H9 (cell line): ENCODE results near the gene ABCB8. TPM values are rescaled to one million over a fixed set of nuclear protein-coding genes. Genes with fewer than 3 reads are reported as not detected.
A peak's percentile ranks its signal among the peaks of the same experiment; 100 is the strongest.

Source experiments
- DNase-seq: peaks from one replicate; pipeline ENCODE4 v3.0.0-alpha.2; 2017
- H2AFZ ChIP-seq: one replicate; pipeline ENCODE4 v1.6.1; 2013; ENCODE audit warnings: mild to moderate bottlenecking, low read length, control low read depth, moderate library complexity
- H2AK5ac ChIP-seq: 2 replicates; pipeline ENCODE4 v1.6.1; 2013; ENCODE audit warnings: low read length, control low read depth, mixed read lengths; ENCODE audit not compliant: insufficient read length
- H2BK120ac ChIP-seq: one replicate; pipeline ENCODE4 v1.6.1; 2013; ENCODE audit warnings: low read depth, mild to moderate bottlenecking, low read length, control low read depth, inconsistent platforms; ENCODE audit not compliant: poor library complexity, severe bottlenecking
- H2BK12ac ChIP-seq: 2 replicates; pipeline ENCODE4 v1.6.1; 2013; ENCODE audit warnings: low read length, control low read depth, mixed read lengths, low read depth; ENCODE audit not compliant: insufficient read length
- H2BK15ac ChIP-seq: 2 replicates; pipeline ENCODE4 v1.6.1; 2013; ENCODE audit warnings: low read depth, low read length, control low read depth
- H2BK20ac ChIP-seq: one replicate; pipeline ENCODE4 v1.6.1; 2013; ENCODE audit warnings: low read depth, mild to moderate bottlenecking, low read length, control low read depth, inconsistent platforms; ENCODE audit not compliant: poor library complexity, severe bottlenecking
- H2BK5ac ChIP-seq: 2 replicates; pipeline ENCODE4 v1.6.1; 2013; ENCODE audit warnings: low read length, control low read depth, mixed read lengths; ENCODE audit not compliant: insufficient read length
- H3K14ac ChIP-seq: 2 replicates; pipeline ENCODE4 v1.6.1; 2013; ENCODE audit warnings: low read length, control low read depth; ENCODE audit not compliant: insufficient read depth
- H3K18ac ChIP-seq: 2 replicates; pipeline ENCODE4 v1.6.1; 2013; ENCODE audit warnings: low read depth, mild to moderate bottlenecking, mixed read lengths, low read length, control low read depth; ENCODE audit not compliant: insufficient read length
- H3K23ac ChIP-seq: 2 replicates; pipeline ENCODE4 v1.6.1; 2013; ENCODE audit warnings: low read length, control low read depth, mixed read lengths, low read depth; ENCODE audit not compliant: insufficient read length
- H3K23me2 ChIP-seq: 2 replicates; pipeline ENCODE4 v1.6.1; 2013; ENCODE audit warnings: low read depth, mild to moderate bottlenecking, mixed read lengths, low read length, control low read depth; ENCODE audit not compliant: insufficient read length, poor library complexity, severe bottlenecking
- H3K27ac ChIP-seq: 2 replicates; pipeline ENCODE4 v1.5.1; 2013; ENCODE audit warnings: low read length, control low read depth, mixed read lengths, low read depth; ENCODE audit not compliant: insufficient read length
- H3K27me3 ChIP-seq: 2 replicates; pipeline ENCODE4 v1.6.1; 2013; ENCODE audit warnings: low read length, control low read depth, inconsistent platforms; ENCODE audit not compliant: insufficient read depth
- H3K4ac ChIP-seq: 2 replicates; pipeline ENCODE4 v1.6.1; 2013; ENCODE audit warnings: low read depth, mild to moderate bottlenecking, control low read depth, inconsistent platforms, low read length, moderate library complexity
- H3K4me1 ChIP-seq: 2 replicates; pipeline ENCODE4 v1.6.1; 2013; ENCODE audit warnings: low read length, control low read depth, inconsistent platforms; ENCODE audit not compliant: insufficient read depth
- H3K4me2 ChIP-seq: 2 replicates; pipeline ENCODE4 v1.6.1; 2013; ENCODE audit warnings: low read length, control low read depth, mixed read lengths; ENCODE audit not compliant: insufficient read length, insufficient read depth
- H3K56ac ChIP-seq: 2 replicates; pipeline ENCODE4 v1.6.1; 2013; ENCODE audit warnings: low read depth, mild to moderate bottlenecking, mixed read lengths, low read length, control low read depth; ENCODE audit not compliant: insufficient read length
- H3K79me1 ChIP-seq: 2 replicates; pipeline ENCODE4 v1.6.1; 2013; ENCODE audit warnings: low read depth, mild to moderate bottlenecking, moderate library complexity, low read length, control low read depth, inconsistent platforms; ENCODE audit not compliant: insufficient read depth, poor library complexity, severe bottlenecking
- H3K79me2 ChIP-seq: 2 replicates; pipeline ENCODE4 v1.6.1; 2013; ENCODE audit warnings: low read length, control low read depth, inconsistent platforms; ENCODE audit not compliant: insufficient read depth
- H3K9ac ChIP-seq: 2 replicates; pipeline ENCODE4 v1.6.1; 2013; ENCODE audit warnings: low read length, control low read depth, mixed read lengths; ENCODE audit not compliant: insufficient read length; ENCODE audit errors: extremely low read depth
- H3K9me3 ChIP-seq: one replicate; pipeline ENCODE4 v1.6.1; 2013; ENCODE audit warnings: low read depth, low read length, inconsistent platforms; ENCODE audit not compliant: control insufficient read depth
- H3T11ph ChIP-seq: one replicate; pipeline ENCODE4 v1.6.1; 2013; ENCODE audit warnings: mild to moderate bottlenecking, low read length, control low read depth, inconsistent platforms
- H4K20me1 ChIP-seq: one replicate; pipeline ENCODE4 v1.6.1; 2013; ENCODE audit not compliant: control insufficient read depth, insufficient read length, insufficient read depth
- H4K5ac ChIP-seq: 2 replicates; pipeline ENCODE4 v1.6.1; 2013; ENCODE audit warnings: low read depth, mild to moderate bottlenecking, mixed read lengths, low read length, control low read depth; ENCODE audit not compliant: insufficient read length
- H4K8ac ChIP-seq: replicated peaks from 2 replicates; pipeline ENCODE4 v1.6.1; 2013; ENCODE audit warnings: low read length, control low read depth, mixed read lengths, low read depth; ENCODE audit not compliant: insufficient read length
- H4K91ac ChIP-seq: 2 replicates; pipeline ENCODE4 v1.6.1; 2013; ENCODE audit warnings: low read depth, mild to moderate bottlenecking, moderate library complexity, mixed read lengths, low read length, control low read depth; ENCODE audit not compliant: insufficient read length
- H3K27ac Mint-ChIP-seq, 3 experiments: 2 replicates in 2 of 3; 3 replicates in 1 of 3; pipeline ENCODE4 v1.8.0; 2020 to 2021; ENCODE audit warnings: mixed read lengths in 3 of 3, mild to moderate bottlenecking in 1 of 3, moderate library complexity in 1 of 3
- H3K27me3 Mint-ChIP-seq: 2 replicates; pipeline ENCODE4 v1.8.0; 2021; ENCODE audit warnings: low read depth, mild to moderate bottlenecking, moderate library complexity, mixed read lengths
- H3K36me3 Mint-ChIP-seq, 3 experiments: 2 replicates in 2 of 3; 3 replicates in 1 of 3; pipeline ENCODE4 v1.8.0; 2020 to 2021; ENCODE audit warnings: low read depth in 3 of 3, mixed read lengths in 3 of 3; ENCODE audit not compliant: insufficient read depth in 1 of 3
- H3K4me1 Mint-ChIP-seq, 2 experiments: 2 replicates each; pipeline ENCODE4 v1.8.0; 2020; ENCODE audit warnings: mixed read lengths in 2 of 2
- H3K4me3 Mint-ChIP-seq, 2 experiments: 2 replicates in 1 of 2; 3 replicates in 1 of 2; pipeline ENCODE4 v1.8.0; 2020 to 2021; ENCODE audit warnings: mild to moderate bottlenecking in 2 of 2, mixed read lengths in 2 of 2, moderate library complexity in 1 of 2
- H3K9me3 Mint-ChIP-seq, 2 experiments: 2 replicates in 1 of 2; 3 replicates in 1 of 2; pipeline ENCODE4 v1.8.0; 2020; ENCODE audit warnings: mild to moderate bottlenecking in 2 of 2, mixed read lengths in 2 of 2, moderate library complexity in 1 of 2
- WGBS: extraction: QIAGEN DNeasy Blood & Tissue Kit; methylation state at CpG from one replicate; pipeline ENCODE4 v1.1.7; 2013; ENCODE audit warnings: missing lambda C conversion rate, low lambda C conversion rate, mixed read lengths; ENCODE audit not compliant: insufficient read length; ENCODE audit errors: extremely low coverage; 5-methylcytosine and 5-hydroxymethylcytosine counted together
- total RNA-seq: library from RNA; stranded (reverse); gene quantifications from 2 replicates; pipeline ENCODE4 v1.2.1, GENCODE V29; 2021
- TF ChIP-seq, protein P1 (sequence below): fragments of 200-600 bp; sonication (generic); conservative IDR thresholded peaks from 3 replicates; pipeline ENCODE4 v1.8.0; 2021; ENCODE audit warnings: antibody characterized with exemption, mild to moderate bottlenecking

Gene ABCB8
- total RNA-seq, 1 experiment from 2014 or later: 22.1 TPM

DNA sequence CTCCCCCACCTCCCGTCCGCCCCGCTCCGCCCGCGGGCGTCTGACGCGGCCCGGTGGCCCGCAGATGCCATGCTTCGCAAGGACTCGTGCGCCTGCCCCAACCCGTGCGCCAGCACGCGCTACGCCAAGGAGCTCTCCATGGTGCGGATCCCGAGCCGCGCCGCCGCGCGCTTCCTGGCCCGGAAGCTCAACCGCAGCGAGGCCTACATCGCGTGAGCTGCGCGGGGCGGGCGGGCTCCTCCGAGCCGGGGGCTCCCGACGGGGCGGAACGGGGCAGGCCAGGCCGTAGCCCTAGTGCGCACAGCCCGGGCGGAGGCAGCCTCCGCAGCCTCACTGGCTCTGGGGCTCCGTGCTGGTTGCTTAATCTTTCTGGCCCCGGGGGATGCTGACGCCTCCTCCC lies 22.9 kb downstream of the ABCB8 start:
- H2BK20ac ChIP-seq: no peak overlapping the region
- no peak overlapping the region for H3K4me2 ChIP-seq
- no peak overlapping the region for H2BK5ac ChIP-seq
- no peaks in the 10 kb centered on the region for H3K9me3 Mint-ChIP-seq
- no CpG with 5 or more reads among the region's 50 CpGs for WGBS
- H4K8ac ChIP-seq: no peak overlapping the region
- H3K56ac ChIP-seq: no peak overlapping the region
- H3K79me1 ChIP-seq: no peaks in the 10 kb centered on the region
- H3K4ac ChIP-seq: no peak overlapping the region
- TF ChIP-seq, protein P1, sequence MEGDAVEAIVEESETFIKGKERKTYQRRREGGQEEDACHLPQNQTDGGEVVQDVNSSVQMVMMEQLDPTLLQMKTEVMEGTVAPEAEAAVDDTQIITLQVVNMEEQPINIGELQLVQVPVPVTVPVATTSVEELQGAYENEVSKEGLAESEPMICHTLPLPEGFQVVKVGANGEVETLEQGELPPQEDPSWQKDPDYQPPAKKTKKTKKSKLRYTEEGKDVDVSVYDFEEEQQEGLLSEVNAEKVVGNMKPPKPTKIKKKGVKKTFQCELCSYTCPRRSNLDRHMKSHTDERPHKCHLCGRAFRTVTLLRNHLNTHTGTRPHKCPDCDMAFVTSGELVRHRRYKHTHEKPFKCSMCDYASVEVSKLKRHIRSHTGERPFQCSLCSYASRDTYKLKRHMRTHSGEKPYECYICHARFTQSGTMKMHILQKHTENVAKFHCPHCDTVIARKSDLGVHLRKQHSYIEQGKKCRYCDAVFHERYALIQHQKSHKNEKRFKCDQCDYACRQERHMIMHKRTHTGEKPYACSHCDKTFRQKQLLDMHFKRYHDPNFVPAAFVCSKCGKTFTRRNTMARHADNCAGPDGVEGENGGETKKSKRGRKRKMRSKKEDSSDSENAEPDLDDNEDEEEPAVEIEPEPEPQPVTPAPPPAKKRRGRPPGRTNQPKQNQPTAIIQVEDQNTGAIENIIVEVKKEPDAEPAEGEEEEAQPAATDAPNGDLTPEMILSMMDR: no peak
- peaks cover 6% of the 10 kb centered on the region; the same call in 1 of the 2 replicates for H3K27me3 ChIP-seq
- no peak overlapping the region for H2AK5ac ChIP-seq
- no peaks in the 10 kb centered on the region for H3K9me3 ChIP-seq
- no peak overlapping the region for H3K27ac Mint-ChIP-seq
- no peak overlapping the region for H3K18ac ChIP-seq
- H3K9ac ChIP-seq: no peak overlapping the region
- H3K36me3 Mint-ChIP-seq: peaks cover 0 to 11% (median 0%) of the 10 kb centered on the region in 3 experiments; a peak in 2 of 7 replicates
- H3K4me1 ChIP-seq: no peaks in the 10 kb centered on the region
- H2BK12ac ChIP-seq: no peak overlapping the region
- peaks cover 63% of the 10 kb centered on the region for H3K27me3 Mint-ChIP-seq
- H4K5ac ChIP-seq: no peak overlapping the region
- H3K4me1 Mint-ChIP-seq: peaks cover 0 to 4% of the 10 kb centered on the region in 2 experiments; a peak in 3 of 4 replicates
- no peaks in the 10 kb centered on the region for H4K20me1 ChIP-seq
- no peaks in the 10 kb centered on the region for H3K79me2 ChIP-seq
- peak; percentile 90 for DNase-seq
- H3T11ph ChIP-seq: no peak overlapping the region
- H2AFZ ChIP-seq: no peak overlapping the region
- H2BK120ac ChIP-seq: no peak overlapping the region
- H4K91ac ChIP-seq: no peak overlapping the region
- H3K4me3 Mint-ChIP-seq: no peak overlapping the region
- H3K23me2 ChIP-seq: no peaks in the 10 kb centered on the region
- H3K27ac ChIP-seq: no peak overlapping the region
- H3K14ac ChIP-seq: peak overlapping the region; percentile 77; the same call in 1 of the 2 replicates
- no peak overlapping the region for H2BK15ac ChIP-seq
- no peak overlapping the region for H3K23ac ChIP-seq
